ENCODE measurements around the gene CHRNA1.

The CHRNA1 gene

GRCh38 chr2:174773215-174773614, 8.9 kb upstream of the CHRNA1 start:
- no peak for DNase-seq (ENCODE audit: low read depth)
- TF ChIP-seq CTCF (IDR thresholded peaks at IDR 0.05; ENCODE audit: insufficient read depth, low read depth, low read length, missing control alignments), result no peak
- no peak overlapping the region for H3K4me3 ChIP-seq (ENCODE audit: low read length)

GRCh38 chr2:174772472-174772801, 8.2 kb upstream of the CHRNA1 start:
- DNase-seq (ENCODE audit: low read depth), result no peak
- no peak overlapping the region for H3K4me3 ChIP-seq (ENCODE audit: low read length)
- no peak for TF ChIP-seq CTCF (IDR thresholded peaks at IDR 0.05; ENCODE audit: insufficient read depth, low read depth, low read length, missing control alignments)

DNA sequence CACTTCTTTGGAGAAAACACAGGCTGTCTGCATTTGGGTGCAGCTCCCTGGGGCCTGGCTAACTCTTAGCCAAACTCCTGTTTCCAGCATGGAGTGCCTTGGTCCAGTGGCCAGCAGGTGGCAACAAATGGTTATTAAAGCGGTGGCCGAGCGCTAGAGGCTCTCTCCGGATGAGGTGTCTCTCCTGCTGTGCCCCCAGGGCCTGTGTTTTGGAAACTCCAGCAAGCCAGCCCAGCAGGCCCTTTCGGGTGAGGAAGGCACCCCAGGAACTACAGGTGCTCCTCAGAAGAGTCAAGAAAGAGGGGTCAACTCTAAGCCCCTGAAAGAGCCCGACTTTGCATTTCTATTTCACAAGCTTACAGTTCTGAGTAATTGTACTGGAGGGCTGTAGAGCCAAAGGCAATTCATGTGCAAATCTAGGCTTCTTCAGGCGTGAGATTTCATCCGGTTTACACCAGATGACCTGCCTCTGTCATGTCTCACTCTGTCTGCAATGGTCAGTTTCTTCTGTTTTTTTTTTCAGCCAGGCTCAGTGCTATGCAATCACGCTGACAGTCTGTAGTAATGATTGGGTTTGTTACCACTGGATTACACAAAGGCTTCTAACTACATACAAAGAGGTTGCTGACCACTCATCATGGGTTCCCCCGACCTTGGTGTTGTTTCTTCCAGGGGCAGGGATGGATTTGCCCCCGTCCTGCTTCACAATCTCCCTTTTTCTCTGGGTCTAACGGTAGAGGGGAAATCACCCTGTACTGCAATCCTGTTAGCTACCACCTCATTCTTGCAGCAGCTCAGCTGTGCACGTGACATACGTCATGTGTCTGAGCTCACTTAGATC, 7.6 kb upstream of the CHRNA1 start:
- peak; percentile 88 for TF ChIP-seq CTCF (IDR thresholded peaks at IDR 0.05; ENCODE audit: insufficient read depth, low read depth, low read length, missing control alignments)
- H3K4me3 ChIP-seq (ENCODE audit: low read length), result no peak overlapping the region
- peak; percentile 80 for DNase-seq (ENCODE audit: low read depth)

DNA sequence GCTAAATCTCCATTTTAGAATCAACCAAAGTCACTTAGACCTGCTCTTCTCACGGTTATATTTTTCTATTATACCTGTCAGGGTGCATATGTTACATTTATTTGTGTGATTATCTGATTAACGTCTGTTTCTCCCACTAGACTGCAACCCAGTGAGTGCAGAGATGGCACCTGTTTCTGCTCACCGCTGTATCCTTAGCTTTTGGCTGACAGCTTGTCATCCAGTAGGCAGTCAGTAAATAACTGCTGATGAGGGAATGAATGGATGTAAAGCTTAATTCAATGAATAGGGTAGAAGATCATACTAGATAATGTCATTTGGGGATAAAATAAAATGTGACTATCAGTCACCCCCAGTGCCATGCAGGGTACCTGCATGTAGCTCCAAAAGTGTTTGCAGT, 6.9 kb upstream of the CHRNA1 start:
- DNase-seq (ENCODE audit: low read depth), result no peak
- TF ChIP-seq CTCF (IDR thresholded peaks at IDR 0.05; ENCODE audit: insufficient read depth, low read depth, low read length, missing control alignments), result no peak
- H3K4me3 ChIP-seq (ENCODE audit: low read length), result no peak overlapping the region

DNA sequence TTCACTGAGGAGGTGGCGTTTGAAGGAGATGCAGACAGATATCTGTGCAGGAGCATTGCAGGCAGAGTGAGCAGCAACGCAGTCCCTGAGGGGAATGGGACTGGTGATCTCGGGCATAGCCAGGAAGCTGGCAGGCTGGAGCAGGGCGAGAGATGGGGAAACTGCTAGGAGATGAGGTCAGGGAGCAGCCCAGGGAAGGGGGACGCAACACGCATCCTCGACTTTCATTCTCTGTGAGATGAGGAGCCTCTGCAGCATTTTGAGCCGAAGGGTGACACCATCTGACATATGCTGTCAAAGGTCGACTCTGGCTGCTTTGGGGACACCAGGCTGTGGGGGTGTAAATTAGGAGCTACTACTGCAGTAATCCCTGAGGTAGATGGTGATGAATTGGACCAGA, 4.3 kb upstream of the CHRNA1 start:
- no peak for TF ChIP-seq CTCF (IDR thresholded peaks at IDR 0.05; ENCODE audit: insufficient read depth, low read depth, low read length, missing control alignments)
- no peak overlapping the region for H3K4me3 ChIP-seq (ENCODE audit: low read length)

GRCh38 chr2:174766271-174766670, 2.0 kb upstream of the CHRNA1 start:
- no peak overlapping the region for H3K4me3 ChIP-seq (ENCODE audit: low read length)
- DNase-seq (ENCODE audit: low read depth), result no peak
- no peak for TF ChIP-seq CTCF (IDR thresholded peaks at IDR 0.05; ENCODE audit: insufficient read depth, low read depth, low read length, missing control alignments)

More for the DNA sequence above, 4.3 kb upstream of the CHRNA1 start:
- no peak for DNase-seq (ENCODE audit: low read depth)

GRCh38 chr2:174765576-174765975, 1.3 kb upstream of the CHRNA1 start:
- no peak for TF ChIP-seq CTCF (IDR thresholded peaks at IDR 0.05; ENCODE audit: insufficient read depth, low read depth, low read length, missing control alignments)
- H3K4me3 ChIP-seq (ENCODE audit: low read length), result no peak overlapping the region
- DNase-seq (ENCODE audit: low read depth), result no peak

All from epithelial cell of esophagus (primary cell).